HUES48 (cell line): ENCODE data around the gene CYBA.
A peak's percentile ranks its signal among the peaks of the same experiment; 100 is the strongest.

Source experiments
- H3K27ac ChIP-seq: one replicate; pipeline ENCODE4 v1.7.0; 2013; ENCODE audit warnings: low read depth, low read length, inconsistent platforms
- H3K27me3 ChIP-seq: 2 replicates; pipeline ENCODE4 v1.6.1; 2013; ENCODE audit warnings: mild to moderate bottlenecking, low read length; ENCODE audit not compliant: control insufficient read depth, insufficient read depth
- H3K36me3 ChIP-seq: 2 replicates; pipeline ENCODE4 v1.6.1; 2013; ENCODE audit warnings: low read length; ENCODE audit not compliant: control insufficient read depth, insufficient read depth
- H3K4me1 ChIP-seq: 2 replicates; pipeline ENCODE4 v1.6.1; 2013; ENCODE audit warnings: mild to moderate bottlenecking, low read length; ENCODE audit not compliant: control insufficient read depth, insufficient read depth
- H3K4me3 ChIP-seq: 2 replicates; pipeline ENCODE4 v1.5.1; 2013; ENCODE audit warnings: mild to moderate bottlenecking, low read depth, low read length
- H3K9ac ChIP-seq: 2 replicates; pipeline ENCODE4 v1.6.1; 2013; ENCODE audit warnings: mild to moderate bottlenecking, low read depth, low read length, moderate library complexity
- H3K9me3 ChIP-seq: 2 replicates; pipeline ENCODE4 v1.6.1; 2013; ENCODE audit warnings: low read length; ENCODE audit not compliant: control insufficient read depth, insufficient read depth

CYBA gene

GRCh38 chr16:88643644-88643932 is 7.3 kb downstream of the CYBA start:
- Histone ChIP-seq H3K27ac (no peak overlapping the region), H3K4me3 (no peak overlapping the region), H3K9me3 (no peaks in the 10 kb centered on the region), H3K36me3 (peaks cover 4% of the 10 kb centered on the region; the same call in 1 of the 2 replicates), H3K27me3 (no peaks in the 10 kb centered on the region), H3K4me1 (peaks cover 12% of the 10 kb centered on the region; the same call in 1 of the 2 replicates), H3K9ac (no peak overlapping the region)

- Histone ChIP-seq H3K9me3 (no peaks in the 10 kb centered on the region), H3K27me3 (no peaks in the 10 kb centered on the region), H3K4me3 (no peak overlapping the region), H3K27ac (no peak overlapping the region), H3K4me1 (peaks cover 17% of the 10 kb centered on the region), H3K9ac (no peak overlapping the region), H3K36me3 (peaks cover 4% of the 10 kb centered on the region; the same call in 1 of the 2 replicates)
These were observed 7.8 kb downstream of the CYBA start for GRCh38 chr16:88642881-88643643.

GRCh38 chr16:88640498-88641247 is 10.2 kb downstream of the CYBA start:
- no peaks in the 10 kb centered on the region for H3K9me3 ChIP-seq
- H3K27ac ChIP-seq: no peak overlapping the region
- H3K9ac ChIP-seq: no peak overlapping the region
- peaks cover 4% of the 10 kb centered on the region; the same call in 1 of the 2 replicates for H3K36me3 ChIP-seq
- peaks cover 22% of the 10 kb centered on the region for H3K4me1 ChIP-seq
- 0 out of 2 replicates have a peak, but pooled peaks cover 2% of the 10 kb centered on the region for H3K27me3 ChIP-seq
- H3K4me3 ChIP-seq: no peak overlapping the region

- Histone ChIP-seq H3K4me3 (no peak overlapping the region), H3K9me3 (no peaks in the 10 kb centered on the region), H3K4me1 (peaks cover 22% of the 10 kb centered on the region), H3K27ac (no peak overlapping the region), H3K9ac (no peak overlapping the region), H3K36me3 (peaks cover 4% of the 10 kb centered on the region; the same call in 1 of the 2 replicates), H3K27me3 (peaks cover 8% of the 10 kb centered on the region; the same call in 1 of the 2 replicates)
These were observed 10.8 kb downstream of the CYBA start for GRCh38 chr16:88640039-88640495.

GRCh38 chr16:88639231-88640038 is 11.4 kb downstream of the CYBA start:
- Histone ChIP-seq H3K27ac (no peak overlapping the region), H3K9ac (no peak overlapping the region), H3K9me3 (no peaks in the 10 kb centered on the region), H3K27me3 (peaks cover 10% of the 10 kb centered on the region; the same call in 1 of the 2 replicates), H3K4me1 (peaks cover 22% of the 10 kb centered on the region), H3K36me3 (peaks cover 4% of the 10 kb centered on the region; the same call in 1 of the 2 replicates), H3K4me3 (peak overlapping the region; percentile 8; the same call in 1 of the 2 replicates)

- peaks cover 22% of the 10 kb centered on the region for H3K4me1 ChIP-seq
- no peaks in the 10 kb centered on the region for H3K9me3 ChIP-seq
- H3K36me3 ChIP-seq: no peaks in the 10 kb centered on the region
- no peak within 1 kb of the TSS for H3K27ac ChIP-seq
- H3K27me3 ChIP-seq: peaks cover 10% of the 10 kb centered on the region; the same call in 1 of the 2 replicates
- H3K4me3 ChIP-seq: peak within 1 kb of the TSS; percentile 8; the same call in 1 of the 2 replicates
- no peak within 1 kb of the TSS for H3K9ac ChIP-seq
These were observed 12.3 kb downstream of the CYBA start, which contains the start of gene IL17C for GRCh38 chr16:88638323-88639230. IL17C (plus strand) TSS chr16:88638572; CDS start chr16:88638642, 70 bp downstream.

- H3K4me3 ChIP-seq: no peak overlapping the region
- no peaks in the 10 kb centered on the region for H3K9me3 ChIP-seq
- peaks cover 22% of the 10 kb centered on the region for H3K4me1 ChIP-seq
- peaks cover 10% of the 10 kb centered on the region; the same call in 1 of the 2 replicates for H3K27me3 ChIP-seq
- H3K9ac ChIP-seq: no peak overlapping the region
- H3K36me3 ChIP-seq: peaks cover 10% of the 10 kb centered on the region
- H3K27ac ChIP-seq: no peak overlapping the region
These were observed 14.2 kb downstream of the CYBA start for GRCh38 chr16:88636488-88637265.

GRCh38 chr16:88635671-88636319 is 15.1 kb downstream of the CYBA start:
- no peak overlapping the region for H3K4me3 ChIP-seq
- H3K4me1 ChIP-seq: peaks cover 22% of the 10 kb centered on the region
- H3K27ac ChIP-seq: no peak overlapping the region
- no peaks in the 10 kb centered on the region for H3K9me3 ChIP-seq
- no peak overlapping the region for H3K9ac ChIP-seq
- peaks cover 18% of the 10 kb centered on the region for H3K36me3 ChIP-seq
- peaks cover 10% of the 10 kb centered on the region; the same call in 1 of the 2 replicates for H3K27me3 ChIP-seq

- Histone ChIP-seq H3K27me3 (peaks cover 10% of the 10 kb centered on the region; the same call in 1 of the 2 replicates), H3K4me1 (peaks cover 22% of the 10 kb centered on the region), H3K9me3 (no peaks in the 10 kb centered on the region), H3K4me3 (peak overlapping the region; percentile 74), H3K27ac (peak overlapping the region; percentile 36), H3K9ac (no peak overlapping the region), H3K36me3 (peaks cover 22% of the 10 kb centered on the region)
These were observed 15.7 kb downstream of the CYBA start for GRCh38 chr16:88634994-88635670.
